GM12878 (cell line): ENCODE data around the gene MXI1. TPM values are rescaled to one million over a fixed set of nuclear protein-coding genes. Genes with fewer than 3 reads are reported as not detected.

Experiments used
- CBFB ChIP-seq: IDR thresholded peaks from 2 replicates; pipeline ENCODE4 v1.6.1; 2016; ENCODE audit warnings: antibody characterized with exemption, low read depth
- CBX5 ChIP-seq: sonication (generic); IDR thresholded peaks from 2 replicates; pipeline ENCODE4 v1.6.1; 2016; ENCODE audit warnings: low read depth, moderate library complexity, mild to moderate bottlenecking, inconsistent platforms
- CREM ChIP-seq: IDR thresholded peaks from 2 replicates; pipeline ENCODE4 v1.6.1; 2014; ENCODE audit warnings: antibody characterized with exemption, low read depth
- MTA2 ChIP-seq: fragments of 450-650 bp; IDR thresholded peaks from 2 replicates; pipeline ENCODE4 v1.6.1; 2016; ENCODE audit warnings: low read depth, mild to moderate bottlenecking, moderate library complexity
- NFXL1 ChIP-seq: fragments of 450-650 bp; IDR thresholded peaks from 2 replicates; pipeline ENCODE4 v1.6.1; 2017; ENCODE audit warnings: antibody characterized with exemption, mild to moderate bottlenecking, borderline replicate concordance
- PRDM15 ChIP-seq: fragments of 450-650 bp; formaldehyde crosslinking; IDR thresholded peaks from 2 replicates; pipeline ENCODE4 v1.4.0; 2020; ENCODE audit warnings: mild to moderate bottlenecking, moderate library complexity
- SKIL ChIP-seq: fragments of 450-650 bp; IDR thresholded peaks from 2 replicates; pipeline ENCODE4 v1.6.1; 2017; ENCODE audit warnings: mild to moderate bottlenecking, low read depth, inconsistent platforms; ENCODE audit not compliant: poor library complexity, severe bottlenecking
- WRNIP1 ChIP-seq: IDR thresholded peaks from 2 replicates; pipeline ENCODE4 v1.6.1; 2011; ENCODE audit warnings: low read depth, low read length, improper control_type of control experiment, borderline replicate concordance
- ZBTB33 ChIP-seq: fragments of 450-650 bp; IDR thresholded peaks from 2 replicates; pipeline ENCODE4 v1.6.1; 2017; ENCODE audit warnings: mild to moderate bottlenecking
- polyA plus RNA-seq, 11 experiments: library from polyadenylated mRNA; depleted of rRNA in 4 of 11; unstranded in 6 of 11; stranded (reverse) in 5 of 11; fragments of >200 nt; fragmentation: Nextera tagmentation in 4 of 11; fragmentation: Illumina TruSeq in 1 of 11; extraction: Ambion mirVana in 4 of 11; extraction: Trizol in 1 of 11; gene quantifications; 1 replicate in 1 of 11; 2 replicates in 10 of 11; pipeline versions ENCODE4 v1.2.1 to v1.2.3, GENCODE V29; 2011 to 2016; ENCODE audit warnings: inconsistent platforms in 2 of 11, missing spikeins in 2 of 11, low read depth in 1 of 11
- total RNA-seq, 4 experiments: library from RNA; depleted of rRNA in 3 of 4; stranded (reverse); fragments of >200 nt in 3 of 4; fragmentation: Illumina TruSeq in 1 of 4; extraction: Trizol in 1 of 4; gene quantifications; 2 replicates each; pipeline versions ENCODE4 v1.2.1 to v1.2.3, GENCODE V29; 2013 to 2021
- TF ChIP-seq, protein P1 (sequence below): fragments of 450-650 bp; IDR thresholded peaks from 2 replicates; pipeline ENCODE4 v1.6.1; 2017; ENCODE audit warnings: mild to moderate bottlenecking, moderate library complexity
- TF ChIP-seq, protein P2 (sequence below): IDR thresholded peaks from 2 replicates; pipeline ENCODE4 v1.6.1; 2012; ENCODE audit warnings: low read depth, low read length, improper control_type of control experiment

Gene MXI1
- total and polyA plus RNA-seq, 10 of the 15 experiments (the other 5 are each of a cell fraction or from before 2014, with no cell fraction given), result 0.23 to 8.0 (median 0.41) TPM

- TF ChIP-seq PRDM15 (CRISPR knock-in tag) (no peak), MTA2 (0 out of 2 replicates have a peak, but pooled peaks have one; percentile 40), NFXL1 (no peak), ZBTB33 (no peak), CBX5 (no peak), CREM (no peak), CBFB (no peak; the same call in 1 of the 2 replicates), SKIL (peak; percentile 11), WRNIP1 (no peak)
- TF ChIP-seq, protein P1, sequence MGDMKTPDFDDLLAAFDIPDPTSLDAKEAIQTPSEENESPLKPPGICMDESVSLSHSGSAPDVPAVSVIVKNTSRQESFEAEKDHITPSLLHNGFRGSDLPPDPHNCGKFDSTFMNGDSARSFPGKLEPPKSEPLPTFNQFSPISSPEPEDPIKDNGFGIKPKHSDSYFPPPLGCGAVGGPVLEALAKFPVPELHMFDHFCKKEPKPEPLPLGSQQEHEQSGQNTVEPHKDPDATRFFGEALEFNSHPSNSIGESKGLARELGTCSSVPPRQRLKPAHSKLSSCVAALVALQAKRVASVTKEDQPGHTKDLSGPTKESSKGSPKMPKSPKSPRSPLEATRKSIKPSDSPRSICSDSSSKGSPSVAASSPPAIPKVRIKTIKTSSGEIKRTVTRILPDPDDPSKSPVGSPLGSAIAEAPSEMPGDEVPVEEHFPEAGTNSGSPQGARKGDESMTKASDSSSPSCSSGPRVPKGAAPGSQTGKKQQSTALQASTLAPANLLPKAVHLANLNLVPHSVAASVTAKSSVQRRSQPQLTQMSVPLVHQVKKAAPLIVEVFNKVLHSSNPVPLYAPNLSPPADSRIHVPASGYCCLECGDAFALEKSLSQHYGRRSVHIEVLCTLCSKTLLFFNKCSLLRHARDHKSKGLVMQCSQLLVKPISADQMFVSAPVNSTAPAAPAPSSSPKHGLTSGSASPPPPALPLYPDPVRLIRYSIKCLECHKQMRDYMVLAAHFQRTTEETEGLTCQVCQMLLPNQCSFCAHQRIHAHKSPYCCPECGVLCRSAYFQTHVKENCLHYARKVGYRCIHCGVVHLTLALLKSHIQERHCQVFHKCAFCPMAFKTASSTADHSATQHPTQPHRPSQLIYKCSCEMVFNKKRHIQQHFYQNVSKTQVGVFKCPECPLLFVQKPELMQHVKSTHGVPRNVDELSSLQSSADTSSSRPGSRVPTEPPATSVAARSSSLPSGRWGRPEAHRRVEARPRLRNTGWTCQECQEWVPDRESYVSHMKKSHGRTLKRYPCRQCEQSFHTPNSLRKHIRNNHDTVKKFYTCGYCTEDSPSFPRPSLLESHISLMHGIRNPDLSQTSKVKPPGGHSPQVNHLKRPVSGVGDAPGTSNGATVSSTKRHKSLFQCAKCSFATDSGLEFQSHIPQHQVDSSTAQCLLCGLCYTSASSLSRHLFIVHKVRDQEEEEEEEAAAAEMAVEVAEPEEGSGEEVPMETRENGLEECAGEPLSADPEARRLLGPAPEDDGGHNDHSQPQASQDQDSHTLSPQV, result no peak
- TF ChIP-seq, protein P2, sequence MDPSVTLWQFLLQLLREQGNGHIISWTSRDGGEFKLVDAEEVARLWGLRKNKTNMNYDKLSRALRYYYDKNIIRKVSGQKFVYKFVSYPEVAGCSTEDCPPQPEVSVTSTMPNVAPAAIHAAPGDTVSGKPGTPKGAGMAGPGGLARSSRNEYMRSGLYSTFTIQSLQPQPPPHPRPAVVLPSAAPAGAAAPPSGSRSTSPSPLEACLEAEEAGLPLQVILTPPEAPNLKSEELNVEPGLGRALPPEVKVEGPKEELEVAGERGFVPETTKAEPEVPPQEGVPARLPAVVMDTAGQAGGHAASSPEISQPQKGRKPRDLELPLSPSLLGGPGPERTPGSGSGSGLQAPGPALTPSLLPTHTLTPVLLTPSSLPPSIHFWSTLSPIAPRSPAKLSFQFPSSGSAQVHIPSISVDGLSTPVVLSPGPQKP, result no peak
Measured at GRCh38 chr10:110324805-110325280, 117.4 kb downstream of the MXI1 start (continued).
